HCT116 (cell line): ENCODE measurements around the gene ABHD4. TPM values are rescaled to one million over a fixed set of nuclear protein-coding genes. Genes with fewer than 3 reads are reported as not detected.

ENCODE experiments used
- ATAC-seq: fragments of 200-7000 bp; cut with Tn5 transposase; 2 replicates; pipeline ENCODE4 v1.9.1; 2020; ENCODE audit warnings: mild to moderate bottlenecking, moderate library complexity
- BruUV-seq: library from RNA; stranded (reverse); fragments of 400-500 nt; replicated peaks from 2 replicates; lab custom pipeline; 2021; lab: Mats Ljungman, UMichigan
- CTCF ChIA-PET: fragments of 300-600 bp; sonication (Branson Sonifier 250); formaldehyde crosslinking; loops from one replicate; lab custom pipeline; 2021; ENCODE audit warnings: antibody characterized with exemption; lab: Charles Lee
- POLR2A ChIA-PET: fragments of 300-600, 350-600 bp; sonication (Branson Sonifier 250); formaldehyde crosslinking; loops from one replicate; lab custom pipeline; 2021; ENCODE audit warnings: antibody characterized with exemption; lab: Charles Lee
- RAD21 ChIA-PET, 2 experiments: fragments of 300-600 bp; sonication (Branson Sonifier 250); formaldehyde crosslinking; loops; one replicate each; lab custom pipeline; 2023; ENCODE audit warnings: low total read pairs in 2 of 2; ENCODE audit not compliant: uncharacterized antibody in 2 of 2, unreplicated experiment in 2 of 2, low non-redundant PET in 1 of 2; lab: Charles Lee
- DNase-seq: peaks from one replicate; pipeline ENCODE4 v3.0.0-alpha.2; 2010; ENCODE audit warnings: low read depth, low spot score
- H2AFZ ChIP-seq: fragments of 200-600 bp; shearing (Covaris generic), sonication (generic); 2 replicates; pipeline ENCODE4 v1.6.1; 2017; ENCODE audit warnings: low read depth, mixed run types, mixed read lengths, antibody characterized with exemption, low read length; ENCODE audit not compliant: poor library complexity, severe bottlenecking
- H3K27ac ChIP-seq: 2 replicates; pipeline ENCODE4 v1.5.1; 2012; ENCODE audit warnings: low read depth, low read length
- H3K27me3 ChIP-seq: fragments of 200-600 bp; sonication (generic); 2 replicates; pipeline ENCODE4 v1.6.1; 2016; ENCODE audit warnings: mixed run types, low read length, mixed read lengths; ENCODE audit not compliant: insufficient read depth
- H3K36me3 ChIP-seq, 2 experiments: fragments of 200-500 bp in 1 of 2; fragments of 200-600 bp in 1 of 2; sonication (Bioruptor generic) in 1 of 2; sonication (generic) in 1 of 2; 2 replicates each; pipeline versions ENCODE4 v1.5.1 to v1.6.1; 2014 to 2016; ENCODE audit warnings: low read length in 2 of 2, inconsistent platforms in 1 of 2, mixed read lengths in 1 of 2, mixed run types in 1 of 2; ENCODE audit not compliant: insufficient read depth in 2 of 2, control insufficient read depth in 1 of 2
- H3K4me1 ChIP-seq, 2 experiments: fragments of 200-600 bp in 1 of 2; sonication (generic) in 1 of 2; 2 replicates each; pipeline versions ENCODE4 v1.5.1 to v1.6.1; 2012 to 2017; ENCODE audit warnings: low read length in 2 of 2, inconsistent platforms in 1 of 2, mild to moderate bottlenecking in 1 of 2, mixed read lengths in 1 of 2, mixed run types in 1 of 2, moderate library complexity in 1 of 2; ENCODE audit not compliant: insufficient read depth in 2 of 2, control insufficient read depth in 1 of 2
- H3K4me2 ChIP-seq: fragments of 200-600 bp; sonication (generic); 2 replicates; pipeline ENCODE4 v1.6.1; 2017; ENCODE audit warnings: mixed run types, low read length, mixed read lengths
- H3K4me3 ChIP-seq, 2 experiments: fragments of 200-600 bp in 1 of 2; sonication (generic) in 1 of 2; replicated peaks in 1 of 2; 2 replicates each; pipeline ENCODE4 v1.5.1; 2011 to 2016; ENCODE audit warnings: low read length in 2 of 2, control low read depth in 1 of 2, low read depth in 1 of 2, mild to moderate bottlenecking in 1 of 2, mixed read lengths in 1 of 2, mixed run types in 1 of 2
- H3K79me2 ChIP-seq: fragments of 200-600 bp; sonication (generic); 2 replicates; pipeline ENCODE4 v1.6.1; 2017; ENCODE audit warnings: mild to moderate bottlenecking, mixed run types, low read length, moderate library complexity, mixed read lengths; ENCODE audit not compliant: insufficient read depth
- H3K9ac ChIP-seq: fragments of 200-600 bp; sonication (generic); 2 replicates; pipeline ENCODE4 v1.6.1; 2016; ENCODE audit warnings: low read length, mixed read lengths
- H3K9me2 ChIP-seq: fragments of 200-600 bp; sonication (generic), shearing (Covaris generic); 2 replicates; pipeline ENCODE4 v1.6.1; 2017; ENCODE audit warnings: mixed run types, mild to moderate bottlenecking, moderate library complexity; ENCODE audit not compliant: insufficient read depth
- H3K9me3 ChIP-seq, 2 experiments: fragments of 200-500 bp in 1 of 2; fragments of 200-600 bp in 1 of 2; sonication (Bioruptor generic) in 1 of 2; sonication (generic) in 1 of 2; 2 replicates each; pipeline ENCODE4 v1.6.1; 2014 to 2017; ENCODE audit warnings: low read length in 2 of 2, mixed read lengths in 2 of 2, inconsistent platforms in 1 of 2, low read depth in 1 of 2, mild to moderate bottlenecking in 1 of 2, mixed run types in 1 of 2, moderate library complexity in 1 of 2; ENCODE audit not compliant: control insufficient read depth in 1 of 2, insufficient read depth in 1 of 2
- H4K20me1 ChIP-seq: fragments of 200-600 bp; sonication (generic), shearing (Covaris generic); 2 replicates; pipeline ENCODE4 v1.6.1; 2017; ENCODE audit warnings: mixed run types, mild to moderate bottlenecking, moderate library complexity; ENCODE audit not compliant: insufficient read depth
- CBX3 ChIP-seq: IDR thresholded peaks from 2 replicates; pipeline ENCODE4 v1.6.1; 2012; ENCODE audit warnings: low read depth
- CEBPB ChIP-seq: IDR thresholded peaks from 2 replicates; pipeline ENCODE4 v1.6.1; 2012; ENCODE audit warnings: low read depth
- FOSL1 ChIP-seq: IDR thresholded peaks from 2 replicates; pipeline ENCODE4 v1.6.1; 2012; ENCODE audit warnings: low read depth
- JUND ChIP-seq: IDR thresholded peaks from 2 replicates; pipeline ENCODE4 v1.6.1; 2012
- POLR2AphosphoS5 ChIP-seq: IDR thresholded peaks from 2 replicates; pipeline ENCODE4 v1.6.1; 2011; ENCODE audit warnings: mild to moderate bottlenecking, low read depth, low read length, moderate library complexity
- RAD21 ChIP-seq: IDR thresholded peaks from 2 replicates; pipeline ENCODE4 v1.6.1; 2012; ENCODE audit warnings: low read depth, mild to moderate bottlenecking
- SRF ChIP-seq: IDR thresholded peaks from 2 replicates; pipeline ENCODE4 v1.6.1; 2012; ENCODE audit warnings: low read depth
- intact Hi-C: fragments of 100-400 bp; cut with micrococcal nuclease; formaldehyde crosslinking; loops from 2 replicates; pipeline ENCODE4 v1.10.0; 2022
- total RNA-seq: library from RNA; stranded (reverse); gene quantifications from one replicate; pipeline ENCODE4 v1.2.1, GENCODE V29; 2021; ENCODE audit not compliant: unreplicated experiment

Gene ABHD4
- total RNA-seq, 1 experiment from 2014 or later: 9.4 TPM

- H3K9me2 ChIP-seq: no peaks in the 10 kb centered on the region
- no peaks in the 10 kb centered on the region for H3K9me3 ChIP-seq
- no peak overlapping the region for H3K4me3 ChIP-seq
- TF ChIP-seq CBX3 (no peak), RAD21 (0 out of 2 replicates have a peak, but pooled peaks have one; percentile 8), JUND (peak; percentile 20; the same call in 1 of the 2 replicates), POLR2AphosphoS5 (no peak)
- RAD21 ChIA-PET: no interaction called here
- POLR2A ChIA-PET: no interaction called here
- H3K9ac ChIP-seq: no peak overlapping the region
- intact Hi-C loops: no loop called here
- no peak; the same call in 1 of the 2 replicates for ATAC-seq
- no peak overlapping the region for H2AFZ ChIP-seq
- H3K27me3 ChIP-seq: no peaks in the 10 kb centered on the region
- BruUV-seq: no TSS peak
- DNase-seq: no peak
- H3K27ac ChIP-seq: no peak overlapping the region
- H4K20me1 ChIP-seq: no peaks in the 10 kb centered on the region
- peaks cover 0 to 2% of the 10 kb centered on the region in 2 experiments; a peak in 2 of 4 replicates for H3K36me3 ChIP-seq
- H3K79me2 ChIP-seq: no peaks in the 10 kb centered on the region
- peaks cover 13 to 45% of the 10 kb centered on the region in 2 experiments for H3K4me1 ChIP-seq
- CTCF ChIA-PET: no interaction called here
- H3K4me2 ChIP-seq: peak overlapping the region; percentile 41
Measured at GRCh38 chr14:22602862-22603261, 4.8 kb downstream of the ABHD4 start.

GRCh38 chr14:22606380-22606779 lies 8.3 kb downstream of the ABHD4 start:
- intact Hi-C loops: no loop called here
- peaks cover 0 to 2% of the 10 kb centered on the region in 2 experiments; a peak in 2 of 4 replicates for H3K36me3 ChIP-seq
- ChIA-PET CTCF (no interaction called here), POLR2A (no interaction called here), RAD21 (no interaction called here)
- DNase-seq (no peak), ATAC-seq (no peak)
- H3K79me2 ChIP-seq: no peaks in the 10 kb centered on the region
- no peaks in the 10 kb centered on the region for H3K9me3 ChIP-seq
- no peaks in the 10 kb centered on the region for H3K27me3 ChIP-seq
- H3K4me2 ChIP-seq: no peak overlapping the region
- H3K9ac ChIP-seq: no peak overlapping the region
- no TSS peak for BruUV-seq
- H3K27ac ChIP-seq: no peak overlapping the region
- H3K4me3 ChIP-seq: no peak overlapping the region
- peaks cover 9 to 23% of the 10 kb centered on the region in 2 experiments; a peak in 3 of 4 replicates for H3K4me1 ChIP-seq
- no peaks in the 10 kb centered on the region for H4K20me1 ChIP-seq
- no peak overlapping the region for H2AFZ ChIP-seq
- TF ChIP-seq FOSL1 (no peak), CBX3 (no peak), CEBPB (no peak), SRF (no peak), JUND (no peak)
- H3K9me2 ChIP-seq: no peaks in the 10 kb centered on the region
